ENCODE data around the gene BAIAP3. TPM values are rescaled to one million over a fixed set of nuclear protein-coding genes. Genes with fewer than 3 reads are reported as not detected.

The BAIAP3 gene
- total RNA-seq, 4 donors from 2014 or later: 17.9 to 160 (median 29.0) TPM

- peaks cover 0 to 34% (median 0%) of the 10 kb centered on the region in 3 donors for H3K36me3 ChIP-seq
- H3K9me3 ChIP-seq: no peaks in the 10 kb centered on the region
- H3K27ac ChIP-seq: no peak overlapping the region
- TF ChIP-seq CTCF (IDR thresholded peaks at IDR 0.05) (no peak), POLR2A (IDR thresholded peaks at IDR 0.05) (no peak)
- H3K4me1 ChIP-seq: peaks cover 0 to 27% (median 15%) of the 10 kb centered on the region in 4 donors
- no peak for DNase-seq
- no peaks in the 10 kb centered on the region for H3K27me3 ChIP-seq
- no peak overlapping the region for H3K4me3 ChIP-seq
These were observed 16.5 kb downstream of the BAIAP3 start for GRCh38 chr16:1349951-1350350.

- TF ChIP-seq POLR2A (IDR thresholded peaks at IDR 0.05) (no peak), CTCF (IDR thresholded peaks at IDR 0.05) (no peak)
- H3K27ac ChIP-seq: peak overlapping the region in 2 of 4 donors; percentile 79 to 80
- H3K4me1 ChIP-seq: peaks cover 0 to 27% (median 15%) of the 10 kb centered on the region in 4 donors
- peaks cover 0 to 34% (median 0%) of the 10 kb centered on the region in 3 donors for H3K36me3 ChIP-seq
- peak overlapping the region; percentile 94 to 98 (median 94) for H3K4me3 ChIP-seq
- no peaks in the 10 kb centered on the region for H3K27me3 ChIP-seq
- H3K9me3 ChIP-seq: no peaks in the 10 kb centered on the region
- DNase-seq: no peak
These were observed 17.2 kb downstream of the BAIAP3 start for GRCh38 chr16:1350691-1351090.

- TF ChIP-seq POLR2A (IDR thresholded peaks at IDR 0.05) (no peak), CTCF (IDR thresholded peaks at IDR 0.05) (no peak)
- Histone ChIP-seq H3K27me3 (no peaks in the 10 kb centered on the region), H3K9me3 (no peaks in the 10 kb centered on the region), H3K4me1 (peaks cover 0 to 27% (median 15%) of the 10 kb centered on the region in 4 donors), H3K4me3 (peak overlapping the region; percentile 94 to 98 (median 94)), H3K36me3 (peaks cover 0 to 34% (median 0%) of the 10 kb centered on the region in 3 donors), H3K27ac (peak overlapping the region; percentile 63 to 80 (median 78))
- no peak for DNase-seq
These were observed 17.8 kb downstream of the BAIAP3 start for GRCh38 chr16:1351215-1351581.

GRCh38 chr16:1351582-1352362 lies 18.3 kb downstream of the BAIAP3 start, which contains the start of the genes GNPTG and TSR3:
Gene GNPTG (plus strand): TSS chr16:1351931. CDS start chr16:1351966, 35 bp downstream.
Gene TSR3 (minus strand): TSS chr16:1351878. CDS start chr16:1351804, 74 bp downstream.
- Histone ChIP-seq H3K4me1 (peaks cover 0 to 27% (median 15%) of the 10 kb centered on the region in 4 donors), H3K36me3 (peaks cover 0 to 34% (median 0%) of the 10 kb centered on the region in 3 donors), H3K27me3 (no peaks in the 10 kb centered on the region), H3K4me3 (peak within 1 kb of the TSS; percentile 94 to 98 (median 94)), H3K27ac (peak within 1 kb of the TSS; percentile 63 to 80 (median 78)), H3K9me3 (no peaks in the 10 kb centered on the region)
- peak; percentile 42 to 77 for TF ChIP-seq POLR2A (IDR thresholded peaks at IDR 0.05)
- TF ChIP-seq CTCF (IDR thresholded peaks at IDR 0.05): peak in 1 of 6 experiments; percentile 2
- DNase-seq: peak; percentile 81 to 92 (median 92)

- Histone ChIP-seq H3K4me3 (no peak overlapping the region), H3K36me3 (peaks cover 0 to 20% (median 0%) of the 10 kb centered on the region in 3 donors), H3K27ac (no peak overlapping the region), H3K27me3 (no peaks in the 10 kb centered on the region), H3K9me3 (no peaks in the 10 kb centered on the region), H3K4me1 (peaks cover 0 to 25% (median 15%) of the 10 kb centered on the region in 4 donors)
- TF ChIP-seq CTCF (IDR thresholded peaks at IDR 0.05) (no peak), POLR2A (IDR thresholded peaks at IDR 0.05) (no peak)
- no peak for DNase-seq
These were observed 21.5 kb downstream of the BAIAP3 start for GRCh38 chr16:1354815-1355540.

Data from Peyer's patch (tissue), 4 donors.